ENCODE results near the gene RPUSD1. TPM values are rescaled to one million over a fixed set of nuclear protein-coding genes. Genes with fewer than 3 reads are reported as not detected.

RPUSD1 gene
- polyA plus RNA-seq, 1 of the 3 experiments (the other 2 are of a cell fraction) = 27.7 TPM

GRCh38 chr16:818592-818991 is 30.4 kb upstream of the RPUSD1 start:
- ChIA-PET POLR2A (no interaction called here), CTCF (interaction anchor here (10.1 kb wide), 1 partner anchor 238 kb away, joined by 61 read pairs; no protein-coding TSS in a partner anchor)
- 38% methylated on average over 2 of the region's 2 CpGs for WGBS (ENCODE audit: low lambda C conversion rate)
- Histone ChIP-seq H3K27me3 (ENCODE audit: insufficient read depth) (peaks cover 46% of the 10 kb centered on the region), H3K4me1 (ENCODE audit: control insufficient read depth in 1 of 2, insufficient read depth in 2 of 2, low read depth in 1 of 2, low read length in 1 of 2) (no peaks in the 10 kb centered on the region), H3K4me2 (no peak overlapping the region), H3K9ac (no peak overlapping the region), H3F3A (replicated peaks; ENCODE audit: insufficient read depth) (no peaks in the 10 kb centered on the region), H2AFZ (ENCODE audit: low read depth) (no peak overlapping the region), H3K9me2 (no peaks in the 10 kb centered on the region), H3K79me2 (ENCODE audit: insufficient read depth) (no peaks in the 10 kb centered on the region), H3K9me3 (no peaks in the 10 kb centered on the region), H3K36me3 (replicated peaks in 1 of 2; ENCODE audit: control insufficient read depth in 1 of 2, insufficient read depth in 2 of 2, low read length in 1 of 2) (no peaks in the 10 kb centered on the region), H3K4me3 (ENCODE audit: low read depth in 2 of 2, low read length in 1 of 2) (no peak overlapping the region), H3K27ac (ENCODE audit: low read depth in 2 of 2, low read length in 1 of 2) (no peak overlapping the region), H4K20me1 (ENCODE audit: insufficient read depth) (no peaks in the 10 kb centered on the region)
- DNase-seq = no peak
- TF ChIP-seq CHD2 (IDR thresholded peaks at IDR 0.05; ENCODE audit: low read length, partially characterized antibody) (no peak), NFIC (IDR thresholded peaks at IDR 0.05; ENCODE audit: borderline replicate concordance) (no peak), USF2 (IDR thresholded peaks at IDR 0.05; ENCODE audit: borderline replicate concordance, low read depth, low read length) (no peak), EZH2phosphoT487 (IDR thresholded peaks at IDR 0.05; ENCODE audit: borderline replicate concordance, low read depth) (no peak), FOXJ3 (CRISPR knock-in tag; IDR thresholded peaks at IDR 0.05) (no peak), IRF3 (IDR thresholded peaks at IDR 0.05; ENCODE audit: low read depth, low read length) (no peak), TAF1 (IDR thresholded peaks at IDR 0.05; ENCODE audit: borderline replicate concordance, low read depth, low read length) (no peak), FOXM1 (IDR thresholded peaks at IDR 0.05; ENCODE audit: low read depth) (no peak), GABPA (IDR thresholded peaks at IDR 0.05; ENCODE audit: low read depth) (no peak), RAD21 (IDR thresholded peaks at IDR 0.05; ENCODE audit: low read length) (no peak), RCOR1 (IDR thresholded peaks at IDR 0.05; ENCODE audit: low read length) (no peak), YY1 (IDR thresholded peaks at IDR 0.05; ENCODE audit: low read depth) (no peak), RXRA (IDR thresholded peaks at IDR 0.05; ENCODE audit: borderline replicate concordance, low read depth) (no peak), NRF1 (IDR thresholded peaks at IDR 0.05; ENCODE audit: low read depth, low read length) (no peak), MXI1 (IDR thresholded peaks at IDR 0.05; ENCODE audit: low read depth, low read length) (no peak)

- peaks cover 46% of the 10 kb centered on the region for H3K27me3 ChIP-seq (ENCODE audit: insufficient read depth)
- H3K79me2 ChIP-seq (ENCODE audit: insufficient read depth) = no peaks in the 10 kb centered on the region
- H3K4me1 ChIP-seq (ENCODE audit: control insufficient read depth in 1 of 2, insufficient read depth in 2 of 2, low read depth in 1 of 2, low read length in 1 of 2) = peaks cover 0 to 3% of the 10 kb centered on the region in 2 experiments; a peak in 1 of 4 replicates
- H3K27ac ChIP-seq (ENCODE audit: low read depth in 2 of 2, low read length in 1 of 2) = no peak overlapping the region
- H3K36me3 ChIP-seq (replicated peaks in 1 of 2; ENCODE audit: control insufficient read depth in 1 of 2, insufficient read depth in 2 of 2, low read length in 1 of 2) = no peaks in the 10 kb centered on the region
- 46% methylated on average over 3 of the region's 8 CpGs for whole genome bisulfite sequencing (ENCODE audit: low lambda C conversion rate)
- H3K9me3 ChIP-seq = no peaks in the 10 kb centered on the region
- no peak overlapping the region for H3K4me2 ChIP-seq
- no peak for DNase-seq
- no peak overlapping the region for H3K4me3 ChIP-seq (ENCODE audit: low read depth in 2 of 2, low read length in 1 of 2)
- no peak overlapping the region for H2AFZ ChIP-seq (ENCODE audit: low read depth)
- TF ChIP-seq USF1 (IDR thresholded peaks at IDR 0.05; ENCODE audit: borderline replicate concordance, low read depth) (no peak), POLR2AphosphoS5 (IDR thresholded peaks at IDR 0.05; ENCODE audit: low read depth, low read length) (no peak)
- no peaks in the 10 kb centered on the region for H3F3A ChIP-seq (replicated peaks; ENCODE audit: insufficient read depth)
- no peaks in the 10 kb centered on the region for H4K20me1 ChIP-seq (ENCODE audit: insufficient read depth)
- H3K9ac ChIP-seq = no peak overlapping the region
- ChIA-PET POLR2A (no interaction called here), CTCF (interaction anchor here (10.1 kb wide), 1 partner anchor 238 kb away, joined by 61 read pairs; no protein-coding TSS in a partner anchor)
- H3K9me2 ChIP-seq = no peaks in the 10 kb centered on the region
Observed at GRCh38 chr16:818132-818531, 30.0 kb upstream of the RPUSD1 start.
